Amniotic epithelial cell (primary cell): ENCODE data around the gene MAP7D1.
A peak's percentile ranks its signal among the peaks of the same experiment; 100 is the strongest.
"Not testable (repeated sequence)": the region's sequence is repeated elsewhere in the genome, so short reads cannot be mapped to it uniquely, and the experiment has no call there.

Experiments used
- DNase-seq: peaks from one replicate; pipeline ENCODE4 v3.0.0-alpha.2; 2010; ENCODE audit warnings: low read depth

Gene MAP7D1

GRCh38 chr1:36203554-36204346 lies 47.8 kb downstream of the MAP7D1 start:
- peak; percentile 93 for DNase-seq

- peak; percentile 43 for DNase-seq
Measured at GRCh38 chr1:36204347-36204909, 48.5 kb downstream of the MAP7D1 start.

- DNase-seq = no peak
Measured at GRCh38 chr1:36206323-36206858, 50.4 kb downstream of the MAP7D1 start.

DNA sequence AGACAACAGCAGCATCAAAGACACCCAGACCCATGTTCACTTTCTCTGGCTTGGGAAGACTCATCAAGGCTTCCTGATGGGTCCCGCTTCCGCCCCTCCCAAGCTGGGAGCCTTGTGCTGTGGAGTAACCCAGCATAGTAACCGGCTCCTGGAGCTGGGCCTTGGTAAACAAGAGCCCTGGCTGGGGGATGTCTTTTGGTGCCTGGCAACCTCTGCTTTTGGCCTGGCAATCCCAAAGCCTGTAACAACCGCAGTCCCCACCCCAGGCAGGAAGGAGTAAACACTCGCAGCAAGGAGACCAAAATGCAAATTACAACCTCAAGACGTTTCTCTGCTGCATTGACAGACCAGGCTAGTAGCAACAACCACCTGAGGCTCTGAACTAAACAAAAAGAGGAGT lies 51.4 kb downstream of the MAP7D1 start:
- peak; percentile 64 for DNase-seq

DNA sequence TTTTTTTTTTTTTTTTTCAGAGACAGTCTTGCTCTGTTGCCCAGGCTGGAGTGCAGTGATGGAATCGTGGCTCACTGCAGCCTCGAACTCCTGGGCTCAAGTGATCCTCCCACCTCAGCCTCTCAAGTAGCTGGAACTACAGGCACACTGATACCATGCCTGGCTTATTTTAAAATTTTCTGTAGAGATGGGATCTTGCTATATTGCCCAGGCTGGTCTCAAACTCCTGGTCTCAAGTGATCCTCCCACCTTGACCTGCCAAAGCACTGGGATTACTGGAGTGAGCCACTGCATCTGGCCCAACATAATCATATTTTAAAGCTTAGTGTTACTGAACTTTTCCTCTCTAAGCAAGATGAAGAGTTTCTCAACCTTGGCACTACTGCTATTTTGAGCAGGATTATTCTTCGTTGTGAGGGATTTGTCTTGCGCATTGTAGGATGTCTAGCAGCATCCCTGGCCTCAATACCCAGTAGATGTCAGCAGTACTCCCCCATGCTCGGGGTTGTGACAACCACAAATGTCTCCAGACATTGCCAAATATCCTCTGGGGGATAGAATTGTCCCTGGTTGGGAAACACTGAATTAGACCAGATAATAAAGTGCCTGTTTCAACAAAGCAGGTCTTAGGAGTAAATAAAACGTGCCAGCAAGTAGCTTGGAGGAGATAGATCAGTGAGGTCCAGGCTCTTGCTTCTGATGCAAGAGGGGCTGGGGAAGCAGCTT lies 53.2 kb downstream of the MAP7D1 start:
- DNase-seq = peak; percentile 85

DNA sequence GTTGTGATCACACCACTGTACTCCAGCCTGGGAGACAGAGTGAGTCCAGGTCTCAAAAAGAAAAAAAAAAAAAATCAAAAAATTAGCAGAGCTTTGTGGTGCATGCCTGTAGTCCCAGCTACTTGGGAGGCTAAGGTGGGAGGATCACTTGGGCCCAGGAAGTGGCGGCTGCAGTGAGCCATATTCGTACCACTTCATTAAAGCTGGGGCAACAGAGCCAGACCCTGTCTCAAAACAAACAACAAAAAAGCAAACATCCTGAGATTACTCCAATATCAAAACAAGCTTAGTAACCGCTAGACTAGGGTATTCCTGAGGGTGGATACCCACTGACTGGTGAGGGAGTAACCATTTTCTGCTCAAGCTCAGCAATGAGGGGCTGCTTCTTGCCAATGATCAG lies 55.3 kb downstream of the MAP7D1 start:
- no peak for DNase-seq

DNA sequence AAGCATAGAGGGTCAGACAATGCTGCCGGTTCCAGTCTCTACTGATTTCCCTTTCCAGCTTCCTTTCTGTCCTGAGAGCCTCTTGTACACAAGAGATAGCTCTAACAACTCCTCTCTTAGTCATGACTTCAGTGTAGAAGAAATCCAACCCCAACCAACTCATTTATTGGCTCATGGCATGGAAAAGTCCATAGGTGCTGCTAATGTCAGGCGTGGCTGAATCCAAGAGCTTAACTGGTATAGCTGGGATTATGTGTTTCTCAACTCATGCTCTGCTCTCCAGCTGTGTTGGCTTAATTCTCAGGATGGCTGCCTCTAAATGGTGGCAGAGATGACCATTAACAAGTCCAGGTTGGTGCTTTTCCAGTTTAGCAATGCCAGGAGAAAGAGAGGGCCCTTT lies 55.9 kb downstream of the MAP7D1 start:
- DNase-seq = peak; percentile 34

DNA sequence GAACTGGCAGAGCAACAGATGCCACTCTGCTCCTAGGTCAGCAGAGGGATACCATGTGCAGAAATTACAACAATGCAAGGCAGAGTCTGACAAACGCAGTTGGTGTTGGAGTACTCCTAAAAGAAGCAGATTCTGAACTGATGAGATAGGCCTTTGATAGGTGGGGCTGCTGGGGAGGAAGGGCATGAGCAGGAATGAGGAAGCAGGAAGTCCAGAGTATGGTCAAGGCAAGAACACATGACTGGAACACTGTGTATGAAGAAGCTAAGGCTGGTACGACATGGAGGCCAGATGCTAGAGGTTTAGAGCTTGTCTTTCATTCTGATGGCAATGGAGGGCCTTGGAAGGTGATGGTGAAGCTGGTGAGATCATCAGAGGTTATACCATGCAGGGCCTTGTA lies 56.8 kb downstream of the MAP7D1 start:
- DNase-seq = no peak

GRCh38 chr1:36217670-36218069 lies 61.7 kb downstream of the MAP7D1 start:
- DNase-seq = peak; percentile 58

GRCh38 chr1:36221901-36222300 lies 65.9 kb downstream of the MAP7D1 start:
- DNase-seq = not testable (repeated sequence)

DNA sequence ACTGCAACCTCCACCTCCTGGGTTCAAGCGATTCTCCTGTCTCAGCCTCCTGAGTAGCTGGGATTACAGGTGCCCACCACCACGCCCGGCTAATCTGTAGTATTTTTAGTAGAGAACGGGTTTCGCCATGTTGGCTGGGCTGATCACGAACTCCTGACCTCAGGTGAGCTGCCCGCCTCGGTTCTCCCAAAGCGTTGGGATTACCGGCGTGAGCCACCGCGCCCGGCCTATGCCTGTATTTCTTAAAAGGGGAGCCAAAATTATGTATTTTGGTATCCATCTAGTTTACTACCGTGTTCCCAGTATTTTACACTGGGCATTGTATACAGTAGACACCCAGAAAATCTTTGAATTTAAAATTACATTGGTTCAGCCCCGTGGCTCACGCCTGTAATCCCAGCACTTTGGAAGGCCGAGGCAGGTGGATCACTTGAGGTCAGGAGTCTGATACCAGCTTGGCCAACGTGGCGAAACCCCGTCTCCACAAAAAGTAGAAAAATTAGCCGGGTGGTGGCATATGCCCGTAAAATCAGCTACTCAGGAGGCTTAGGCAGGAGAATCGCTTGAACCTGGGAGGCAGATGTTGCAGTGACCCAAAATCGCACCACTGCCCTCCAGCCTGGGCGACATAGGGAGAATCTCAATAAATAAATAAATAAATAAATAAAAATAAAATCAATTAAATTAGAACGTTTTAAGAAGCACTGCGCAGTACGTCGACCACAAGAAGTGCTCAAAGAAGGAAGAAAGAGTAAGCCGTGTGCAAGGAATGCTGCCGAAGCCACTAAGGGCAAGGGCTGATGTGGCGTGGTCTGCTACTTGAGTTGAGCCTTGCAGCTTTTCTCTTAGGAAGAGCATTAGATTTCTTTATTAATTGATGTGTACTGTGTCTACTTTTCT lies 66.8 kb downstream of the MAP7D1 start:
- no peak for DNase-seq

DNA sequence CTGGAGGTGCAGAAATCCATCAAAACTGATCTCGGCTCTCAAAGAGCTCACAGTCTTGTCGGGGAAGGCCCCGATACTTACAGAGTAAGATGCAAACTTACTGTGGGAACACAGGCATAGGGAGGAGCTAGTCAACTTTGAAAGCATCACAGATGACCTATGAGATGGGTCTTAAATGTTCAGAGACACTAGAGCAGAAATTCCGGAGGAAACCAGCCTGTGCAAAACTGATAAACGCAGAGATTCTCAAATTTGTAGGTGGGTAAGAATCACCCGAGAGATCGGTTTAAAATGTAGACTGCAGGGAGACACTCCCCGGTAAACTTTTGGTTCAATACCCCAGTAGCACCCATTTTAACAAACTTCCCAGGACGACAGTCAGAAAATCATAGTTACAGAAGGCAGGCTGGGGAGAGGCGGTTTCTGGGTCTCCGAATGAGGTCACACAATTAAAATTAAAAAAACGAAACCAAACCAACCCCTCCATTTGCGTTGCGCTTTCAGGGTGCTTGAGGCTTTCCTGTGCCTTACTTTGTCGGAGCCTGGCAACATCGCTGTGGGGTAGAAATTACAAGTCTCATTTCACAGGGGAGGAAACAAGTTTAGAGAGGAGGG lies 67.5 kb downstream of the MAP7D1 start:
- peak; percentile 76 for DNase-seq

GRCh38 chr1:36223996-36224536 lies 68.1 kb downstream of the MAP7D1 start, which contains the start of gene THRAP3:
TSS of gene THRAP3 (plus strand) at chr1:36224443. CDS start at chr1:36282564, 58,121 bp downstream.
- DNase-seq = peak; percentile 99

GRCh38 chr1:36224537-36225282 lies 68.8 kb downstream of the MAP7D1 start:
- DNase-seq = peak; percentile 79

DNA sequence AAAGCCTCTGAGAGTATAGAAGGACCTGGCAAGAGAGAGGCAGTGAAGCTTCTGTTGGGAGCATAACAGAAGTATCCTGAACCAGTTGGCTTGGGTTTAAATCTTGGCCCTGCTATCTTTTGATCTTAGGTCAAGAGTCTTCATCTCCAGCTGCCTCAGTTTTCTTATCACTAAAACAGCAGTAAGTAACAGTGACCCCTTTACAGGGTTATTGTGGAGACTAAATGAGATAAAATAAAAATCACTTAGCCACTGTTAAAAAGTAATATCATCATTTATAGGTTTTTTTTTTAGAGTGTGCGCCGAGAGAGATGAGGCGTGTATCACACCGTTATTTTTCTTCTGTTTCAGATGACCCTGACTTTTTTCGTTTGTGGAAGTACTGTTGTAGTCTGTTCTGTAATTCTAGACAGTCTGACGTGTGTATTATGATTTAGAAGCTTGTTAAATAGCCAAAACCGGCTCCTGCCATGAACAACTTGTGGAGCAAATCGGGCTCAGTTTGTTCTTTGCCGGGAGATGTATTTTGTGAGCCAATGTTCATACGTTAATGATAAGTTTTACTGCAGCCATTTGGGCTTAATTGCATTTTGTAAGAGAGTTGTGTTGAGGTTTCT lies 69.4 kb downstream of the MAP7D1 start:
- DNase-seq = no peak

- not testable (repeated sequence) for DNase-seq
Measured at GRCh38 chr1:36230279-36230678, 74.3 kb downstream of the MAP7D1 start.
